ENCODE measurements around the gene AAK1. TPM values are rescaled to one million over a fixed set of nuclear protein-coding genes. Genes with fewer than 3 reads are reported as not detected.

Gene AAK1
- total RNA-seq, 1 donor from 2014 or later: 45.5 TPM

DNA sequence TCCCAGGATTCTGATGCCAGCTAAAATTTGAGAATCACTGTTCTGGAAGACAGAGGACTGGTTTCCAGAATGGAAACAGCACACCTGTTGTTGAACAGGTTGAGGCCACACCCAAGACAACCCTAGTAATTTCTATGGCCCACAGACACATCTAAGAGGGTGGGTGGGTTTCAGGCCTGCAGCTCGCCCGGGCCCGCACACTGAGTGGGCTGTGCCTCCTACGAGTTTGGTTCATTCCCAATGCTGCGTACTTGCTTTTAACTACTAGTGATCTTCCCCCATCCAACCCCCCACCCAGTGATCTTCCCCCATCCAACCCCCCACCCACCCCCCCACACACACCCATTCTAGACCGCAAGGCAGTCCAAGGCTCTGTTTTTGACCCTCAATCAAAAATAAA lies 205.0 kb downstream of the AAK1 start:
- Mint-ChIP-seq H3K27ac (peak overlapping the region; percentile 95), H3K9me3 (no peaks in the 10 kb centered on the region)

DNA sequence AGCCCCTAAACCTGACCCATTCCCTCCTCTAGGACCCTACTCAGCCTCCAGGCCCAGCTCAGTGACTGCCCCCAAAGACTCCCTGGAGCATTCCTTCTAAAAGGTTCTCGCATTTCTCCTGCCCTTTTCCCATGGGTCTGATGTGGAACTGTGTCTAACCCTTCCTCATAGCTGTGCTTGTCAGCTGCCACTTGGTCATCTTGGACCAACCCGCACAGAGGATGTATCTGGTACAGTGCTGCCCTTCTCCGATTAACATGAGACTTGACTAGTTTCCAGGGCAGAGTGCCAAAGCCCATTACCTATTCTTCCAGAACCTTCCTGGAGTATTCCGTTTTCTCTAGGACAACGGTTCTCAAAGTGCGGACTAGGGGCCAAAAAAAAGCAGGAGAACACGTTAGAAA lies 205.8 kb downstream of the AAK1 start:
- TF ChIP-seq, protein P1, sequence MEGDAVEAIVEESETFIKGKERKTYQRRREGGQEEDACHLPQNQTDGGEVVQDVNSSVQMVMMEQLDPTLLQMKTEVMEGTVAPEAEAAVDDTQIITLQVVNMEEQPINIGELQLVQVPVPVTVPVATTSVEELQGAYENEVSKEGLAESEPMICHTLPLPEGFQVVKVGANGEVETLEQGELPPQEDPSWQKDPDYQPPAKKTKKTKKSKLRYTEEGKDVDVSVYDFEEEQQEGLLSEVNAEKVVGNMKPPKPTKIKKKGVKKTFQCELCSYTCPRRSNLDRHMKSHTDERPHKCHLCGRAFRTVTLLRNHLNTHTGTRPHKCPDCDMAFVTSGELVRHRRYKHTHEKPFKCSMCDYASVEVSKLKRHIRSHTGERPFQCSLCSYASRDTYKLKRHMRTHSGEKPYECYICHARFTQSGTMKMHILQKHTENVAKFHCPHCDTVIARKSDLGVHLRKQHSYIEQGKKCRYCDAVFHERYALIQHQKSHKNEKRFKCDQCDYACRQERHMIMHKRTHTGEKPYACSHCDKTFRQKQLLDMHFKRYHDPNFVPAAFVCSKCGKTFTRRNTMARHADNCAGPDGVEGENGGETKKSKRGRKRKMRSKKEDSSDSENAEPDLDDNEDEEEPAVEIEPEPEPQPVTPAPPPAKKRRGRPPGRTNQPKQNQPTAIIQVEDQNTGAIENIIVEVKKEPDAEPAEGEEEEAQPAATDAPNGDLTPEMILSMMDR (conservative IDR thresholded peaks at IDR 0.05): no peak
- H3K27ac Mint-ChIP-seq: peak overlapping the region; percentile 95
- peaks cover 22% of the 10 kb centered on the region for H3K4me1 Mint-ChIP-seq (ENCODE audit: unreplicated experiment)
- no peaks in the 10 kb centered on the region for H3K27me3 Mint-ChIP-seq
- no peak for DNase-seq (ENCODE audit: extremely low spot score, unreplicated experiment)
- peak overlapping the region; percentile 97 for H3K4me3 Mint-ChIP-seq
- H3K36me3 Mint-ChIP-seq: peaks cover 5% of the 10 kb centered on the region
- no peaks in the 10 kb centered on the region for H3K9me3 Mint-ChIP-seq

More for the DNA sequence above, 205.0 kb downstream of the AAK1 start:
- no peak for DNase-seq (ENCODE audit: extremely low spot score, unreplicated experiment)
- peaks cover 22% of the 10 kb centered on the region for H3K4me1 Mint-ChIP-seq (ENCODE audit: unreplicated experiment)
- H3K27me3 Mint-ChIP-seq: no peaks in the 10 kb centered on the region
- TF ChIP-seq, protein P1 (conservative IDR thresholded peaks at IDR 0.05): no peak
- no peak overlapping the region for H3K4me3 Mint-ChIP-seq
- peaks cover 5% of the 10 kb centered on the region for H3K36me3 Mint-ChIP-seq

DNA sequence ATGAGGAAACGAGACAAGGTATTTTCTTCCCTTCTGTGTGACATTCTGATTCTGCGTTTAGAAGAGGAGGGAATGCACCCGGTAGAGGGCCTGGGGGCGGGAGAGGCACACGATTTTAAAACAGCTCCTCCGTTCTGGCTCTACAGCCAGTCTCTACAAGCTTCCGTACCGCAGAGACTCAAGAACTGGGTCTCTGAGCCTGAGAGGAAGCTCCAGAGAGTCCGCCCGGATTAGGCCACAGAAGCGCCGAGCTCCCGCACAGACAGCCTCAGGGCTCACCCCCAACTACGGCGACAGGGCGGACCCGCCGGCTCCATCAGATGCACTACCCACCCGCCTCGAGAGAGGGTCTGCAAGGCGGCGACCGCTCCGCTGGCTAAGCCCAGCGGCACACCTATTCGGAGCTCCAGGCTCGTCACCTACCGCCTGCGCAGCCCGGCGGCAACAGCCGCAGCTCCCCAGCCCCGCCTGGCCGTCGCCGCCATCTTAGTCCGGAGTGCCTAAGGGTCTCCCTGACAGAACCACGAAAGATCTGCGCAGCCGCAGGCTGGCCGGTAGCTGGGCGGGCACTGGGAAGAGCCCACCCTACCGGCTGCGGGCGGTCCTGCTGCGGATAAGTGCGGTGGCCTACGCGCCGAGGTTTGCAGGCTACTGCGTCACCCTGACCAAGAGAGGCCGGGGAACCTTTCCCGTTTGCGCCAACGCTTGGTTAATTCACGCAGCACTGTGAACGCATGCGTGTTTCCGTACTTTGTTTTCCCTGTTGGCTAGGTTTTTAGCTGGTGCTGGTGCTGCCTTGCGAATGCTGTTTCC lies 206.4 kb downstream of the AAK1 start, which contains the start of gene NFU1:
Gene NFU1 (minus strand): TSS at position 498 of the 813 bp plus-strand sequence. CDS start 13 bp downstream, at position 485.
- peaks cover 22% of the 10 kb centered on the region for H3K4me1 Mint-ChIP-seq (ENCODE audit: unreplicated experiment)
- no peaks in the 10 kb centered on the region for H3K9me3 Mint-ChIP-seq
- H3K36me3 Mint-ChIP-seq: peaks cover 5% of the 10 kb centered on the region
- H3K4me3 Mint-ChIP-seq: peak within 1 kb of the TSS; percentile 97
- DNase-seq (ENCODE audit: extremely low spot score, unreplicated experiment): peak; percentile 93
- TF ChIP-seq, protein P1 (conservative IDR thresholded peaks at IDR 0.05): peak; percentile 73
- H3K27me3 Mint-ChIP-seq: no peaks in the 10 kb centered on the region
- peak within 1 kb of the TSS; percentile 95 for H3K27ac Mint-ChIP-seq

DNA sequence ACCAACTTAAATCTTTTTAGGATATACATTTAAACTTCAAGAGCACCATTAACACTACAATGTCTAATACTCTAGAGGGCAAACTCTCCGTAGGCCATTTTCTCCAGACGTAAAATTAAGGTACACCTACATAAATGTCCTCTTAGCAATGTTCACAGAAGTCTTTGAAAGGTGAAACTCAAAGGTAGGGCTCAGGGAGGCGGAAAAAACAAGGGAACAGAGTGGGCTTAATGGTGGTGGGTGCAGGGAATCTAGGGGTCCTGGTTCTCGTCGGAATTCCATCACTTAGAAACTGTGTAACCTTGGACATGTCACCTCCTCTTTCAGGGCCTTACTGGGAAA lies 207.0 kb downstream of the AAK1 start:
- H3K36me3 Mint-ChIP-seq: peaks cover 5% of the 10 kb centered on the region
- no peak for DNase-seq (ENCODE audit: extremely low spot score, unreplicated experiment)
- H3K4me1 Mint-ChIP-seq (ENCODE audit: unreplicated experiment): peaks cover 22% of the 10 kb centered on the region
- H3K4me3 Mint-ChIP-seq: peak overlapping the region; percentile 97
- no peaks in the 10 kb centered on the region for H3K27me3 Mint-ChIP-seq
- no peaks in the 10 kb centered on the region for H3K9me3 Mint-ChIP-seq
- TF ChIP-seq, protein P1 (conservative IDR thresholded peaks at IDR 0.05): no peak
- H3K27ac Mint-ChIP-seq: peak overlapping the region; percentile 95

DNA sequence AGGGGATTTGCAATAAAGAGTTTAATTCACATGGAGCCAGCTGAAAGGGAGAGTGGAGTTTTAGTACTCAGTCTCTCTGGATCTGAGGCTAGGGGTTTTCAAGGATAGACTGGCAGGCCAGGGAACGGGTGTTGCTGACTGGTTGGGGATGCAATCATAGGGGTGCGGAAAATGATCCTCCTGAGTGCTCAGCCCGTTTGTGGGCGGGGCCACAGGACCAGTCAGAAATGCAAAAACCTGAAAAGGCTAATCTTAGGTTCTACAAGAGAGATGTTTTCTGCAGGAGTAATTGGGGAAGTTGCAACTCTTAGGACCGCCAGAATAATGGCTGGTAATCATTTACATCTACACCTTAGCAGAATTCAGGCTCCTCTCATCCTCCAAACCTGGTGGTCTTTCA lies 208.8 kb downstream of the AAK1 start:
- Mint-ChIP-seq H3K27me3 (no peaks in the 10 kb centered on the region), H3K9me3 (no peaks in the 10 kb centered on the region), H3K4me1 (ENCODE audit: unreplicated experiment) (peaks cover 22% of the 10 kb centered on the region), H3K4me3 (peak overlapping the region; percentile 77), H3K36me3 (peaks cover 5% of the 10 kb centered on the region), H3K27ac (peak overlapping the region; percentile 65)
- TF ChIP-seq, protein P1 (conservative IDR thresholded peaks at IDR 0.05): no peak
- DNase-seq (ENCODE audit: extremely low spot score, unreplicated experiment): no peak
